Suprapubic skin (tissue), 4 donors: ENCODE results near the gene IFT172.

ENCODE experiments used
- POLR2A ChIP-seq, 2 donors: fragments of 450-650 bp; IDR thresholded peaks; one replicate each; pipeline ENCODE4 v1.6.1; 2017; ENCODE audit warnings: antibody characterized with exemption in 2 of 2, mild to moderate bottlenecking in 2 of 2, moderate library complexity in 2 of 2
- POLR2AphosphoS5 ChIP-seq, 3 donors: sonication (generic); formaldehyde crosslinking; IDR thresholded peaks; one replicate each; pipeline ENCODE4 v1.6.1; 2017; ENCODE audit warnings: antibody characterized with exemption in 3 of 3
- TF ChIP-seq, protein P1 (sequence below), 2 donors: fragments of 200-600 bp in 1 of 2; fragments of 450-650 bp in 1 of 2; sonication (generic) in 1 of 2; IDR thresholded peaks; one replicate each; pipeline ENCODE4 v1.5.1; 2016 to 2019; ENCODE audit warnings: antibody characterized with exemption in 2 of 2, mild to moderate bottlenecking in 1 of 2, moderate library complexity in 1 of 2

DNA sequence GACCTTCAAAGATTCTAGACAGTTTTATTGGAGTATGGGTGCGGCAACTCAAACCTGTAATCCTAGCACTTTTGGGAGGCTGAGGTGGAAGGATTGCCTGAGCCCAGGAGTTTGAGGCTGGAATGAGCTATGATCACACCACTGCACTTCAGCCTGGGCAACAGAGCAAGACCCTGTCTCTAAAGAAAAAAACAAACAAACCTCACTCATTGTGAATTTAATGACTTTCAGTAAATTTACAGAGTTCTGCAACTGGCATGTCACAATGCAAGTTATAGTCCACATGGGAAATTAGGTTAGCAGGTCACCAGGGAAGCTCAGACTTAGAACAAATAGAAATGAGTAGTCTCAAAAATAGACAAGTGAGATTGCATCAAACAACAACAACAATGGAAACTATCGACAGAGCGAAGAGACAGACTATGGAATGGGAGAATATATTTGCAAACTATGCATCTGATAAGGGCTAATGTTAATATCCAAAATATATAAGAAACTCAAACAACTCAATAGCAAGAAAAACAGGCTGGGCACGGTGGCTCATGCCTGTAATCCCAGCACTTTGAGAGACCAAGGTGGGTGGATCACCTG lies 67.8 kb downstream of the IFT172 start:
- TF ChIP-seq, protein P1, sequence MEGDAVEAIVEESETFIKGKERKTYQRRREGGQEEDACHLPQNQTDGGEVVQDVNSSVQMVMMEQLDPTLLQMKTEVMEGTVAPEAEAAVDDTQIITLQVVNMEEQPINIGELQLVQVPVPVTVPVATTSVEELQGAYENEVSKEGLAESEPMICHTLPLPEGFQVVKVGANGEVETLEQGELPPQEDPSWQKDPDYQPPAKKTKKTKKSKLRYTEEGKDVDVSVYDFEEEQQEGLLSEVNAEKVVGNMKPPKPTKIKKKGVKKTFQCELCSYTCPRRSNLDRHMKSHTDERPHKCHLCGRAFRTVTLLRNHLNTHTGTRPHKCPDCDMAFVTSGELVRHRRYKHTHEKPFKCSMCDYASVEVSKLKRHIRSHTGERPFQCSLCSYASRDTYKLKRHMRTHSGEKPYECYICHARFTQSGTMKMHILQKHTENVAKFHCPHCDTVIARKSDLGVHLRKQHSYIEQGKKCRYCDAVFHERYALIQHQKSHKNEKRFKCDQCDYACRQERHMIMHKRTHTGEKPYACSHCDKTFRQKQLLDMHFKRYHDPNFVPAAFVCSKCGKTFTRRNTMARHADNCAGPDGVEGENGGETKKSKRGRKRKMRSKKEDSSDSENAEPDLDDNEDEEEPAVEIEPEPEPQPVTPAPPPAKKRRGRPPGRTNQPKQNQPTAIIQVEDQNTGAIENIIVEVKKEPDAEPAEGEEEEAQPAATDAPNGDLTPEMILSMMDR (IDR thresholded peaks at IDR 0.05) = no peak
- TF ChIP-seq POLR2A (IDR thresholded peaks at IDR 0.05) (no peak), POLR2AphosphoS5 (IDR thresholded peaks at IDR 0.05) (no peak)
